HEK293T (cell line): Measurements from ENCODE around the gene PRPSAP2.

Experiments used
- CTBP1 ChIP-seq: fragments of 450-650 bp; IDR thresholded peaks from 2 replicates; pipeline ENCODE4 v1.6.1; 2016; ENCODE audit warnings: borderline replicate concordance
- ELF4 ChIP-seq: fragments of 450-650 bp; IDR thresholded peaks from 2 replicates; pipeline ENCODE4 v1.6.1; 2017; ENCODE audit warnings: antibody characterized with exemption
- L3MBTL2 ChIP-seq: fragments of 450-650 bp; conservative IDR thresholded peaks from 2 replicates; pipeline ENCODE4 v1.6.1; 2016; ENCODE audit warnings: mild to moderate bottlenecking
- NFRKB ChIP-seq: fragments of 450-650 bp; IDR thresholded peaks from 2 replicates; pipeline ENCODE4 v1.6.1; 2016; ENCODE audit warnings: mild to moderate bottlenecking, moderate library complexity
- SP1 ChIP-seq: fragments of 450-650 bp; IDR thresholded peaks from 2 replicates; pipeline ENCODE4 v1.6.1; 2017
- SUZ12 ChIP-seq: fragments of 450-650 bp; IDR thresholded peaks from 2 replicates; pipeline ENCODE4 v1.6.1; 2016; ENCODE audit warnings: mild to moderate bottlenecking
- TARDBP ChIP-seq: fragments of 450-650 bp; IDR thresholded peaks from 2 replicates; pipeline ENCODE4 v1.6.1; 2016
- ZNF384 ChIP-seq: fragments of 450-650 bp; IDR thresholded peaks from 2 replicates; pipeline ENCODE4 v1.6.1; 2016

- no peak for TF ChIP-seq NFRKB
- TF ChIP-seq SP1, result no peak
- TF ChIP-seq TARDBP, result no peak
- no peak for TF ChIP-seq CTBP1
- no peak for TF ChIP-seq ELF4
- no peak for TF ChIP-seq SUZ12
- no peak for TF ChIP-seq L3MBTL2
- no peak for TF ChIP-seq ZNF384
Measured at GRCh38 chr17:18964550-18964949, 106.6 kb downstream of the PRPSAP2 start.
